ENCODE data around the gene TMEM184B.

The TMEM184B gene

DNA sequence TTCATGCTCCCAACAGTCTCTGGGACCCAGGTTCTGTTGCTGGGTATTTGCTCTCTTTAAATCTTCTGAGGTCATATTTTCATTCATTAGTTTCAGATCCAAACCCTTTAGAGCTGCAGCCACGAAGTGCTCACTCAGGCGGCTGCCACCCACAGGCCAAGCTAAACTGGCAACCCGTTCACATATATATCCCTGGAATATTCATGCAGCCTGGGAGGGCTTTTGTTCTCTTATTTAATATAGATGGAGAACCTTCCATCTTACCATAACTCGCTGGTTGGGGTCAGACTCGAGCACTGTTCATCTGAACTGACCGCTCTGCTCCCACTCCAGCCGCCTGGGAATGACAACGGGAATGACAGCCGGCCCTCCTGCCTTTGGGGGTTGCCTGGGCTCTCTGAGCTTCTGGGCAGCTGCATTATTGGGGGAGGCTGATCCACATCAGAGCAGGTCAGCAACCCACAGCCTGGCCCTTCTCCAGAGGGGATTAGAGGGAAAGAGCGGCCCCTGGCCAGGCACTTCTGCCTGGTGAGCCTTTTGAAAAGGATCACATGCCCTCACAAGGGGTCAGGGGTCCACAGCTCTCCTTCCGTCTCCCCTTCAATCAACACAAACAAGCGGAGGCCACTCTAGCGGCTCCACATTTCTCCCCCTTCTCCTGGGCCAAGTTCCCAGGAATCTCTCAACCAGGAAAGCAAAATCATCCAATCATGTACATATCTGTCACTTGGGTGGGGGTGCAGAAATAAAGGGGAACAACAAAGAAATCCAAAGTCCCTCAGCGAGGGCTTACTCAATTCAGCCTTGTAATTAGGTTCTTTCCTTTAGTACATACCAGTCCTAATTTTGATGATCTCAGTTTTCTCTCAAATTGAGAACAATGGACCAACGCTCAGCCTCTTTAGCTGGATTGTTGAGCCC lies 11.8 kb downstream of the TMEM184B start:
- Mint-ChIP-seq H3K27me3 (no peaks in the 10 kb centered on the region), H3K9me3 (no peaks in the 10 kb centered on the region), H3K4me1 (ENCODE audit: low read depth in 2 of 2) (peaks cover 36 to 38% of the 10 kb centered on the region in 2 donors), H3K4me3 (peak overlapping the region; percentile 13 to 57), H3K27ac (peak overlapping the region; percentile 45 to 91), H3K36me3 (ENCODE audit: insufficient read depth) (peaks cover 26% of the 10 kb centered on the region)
- DNase-seq (no peak), ATAC-seq (replicated peaks) (peak; percentile 17)

- Mint-ChIP-seq H3K4me1 (ENCODE audit: low read depth in 2 of 2) (peaks cover 30 to 31% of the 10 kb centered on the region in 2 donors), H3K4me3 (no peak overlapping the region), H3K9me3 (no peaks in the 10 kb centered on the region), H3K27me3 (no peaks in the 10 kb centered on the region), H3K27ac (peak overlapping the region in 1 of 2 donors; percentile 91), H3K36me3 (ENCODE audit: insufficient read depth) (peaks cover 29% of the 10 kb centered on the region)
- no peak for DNase-seq
- ATAC-seq (replicated peaks): no peak
Measured at GRCh38 chr22:38259370-38259769, 13.4 kb downstream of the TMEM184B start.

GRCh38 chr22:38258895-38259294 lies 13.9 kb downstream of the TMEM184B start:
- no peak overlapping the region for H3K4me3 Mint-ChIP-seq

DNA sequence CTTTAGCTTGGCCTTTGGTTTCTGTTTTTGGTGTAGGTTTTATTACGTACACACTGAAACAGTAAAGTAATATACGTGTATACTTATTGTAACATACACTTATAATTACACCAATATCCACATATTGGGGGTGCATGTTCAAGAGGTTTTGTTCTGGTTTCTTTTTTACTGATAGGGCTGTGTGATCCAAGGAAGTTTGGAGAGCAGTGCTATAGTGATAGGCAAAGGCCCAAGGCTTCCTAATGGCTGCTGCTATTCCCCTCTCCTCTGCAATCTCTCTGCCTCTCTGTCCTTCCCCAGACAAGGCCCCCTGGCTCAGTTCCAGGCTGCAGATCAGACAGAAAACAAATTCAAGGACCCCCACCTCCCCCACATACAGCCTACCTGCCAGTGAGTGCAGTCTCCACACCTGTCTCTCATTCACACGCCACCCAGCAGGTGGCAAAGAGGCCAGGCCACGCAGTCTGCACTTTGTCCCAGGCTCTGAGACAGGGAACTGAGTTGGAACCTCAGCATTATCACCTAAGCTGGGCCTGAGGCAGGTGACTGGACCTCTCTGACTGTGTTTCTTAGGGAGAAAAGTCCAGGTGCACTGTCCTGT lies 15.1 kb downstream of the TMEM184B start:
- ATAC-seq (replicated peaks) (no peak), DNase-seq (no peak)
- H3K36me3 Mint-ChIP-seq (ENCODE audit: insufficient read depth): peaks cover 26% of the 10 kb centered on the region
- no peaks in the 10 kb centered on the region for H3K9me3 Mint-ChIP-seq
- H3K27ac Mint-ChIP-seq: peak overlapping the region in 1 of 2 donors; percentile 46
- H3K4me3 Mint-ChIP-seq: no peak overlapping the region
- H3K27me3 Mint-ChIP-seq: no peaks in the 10 kb centered on the region
- peaks cover 26 to 27% of the 10 kb centered on the region in 2 donors for H3K4me1 Mint-ChIP-seq (ENCODE audit: low read depth in 2 of 2)

More at GRCh38 chr22:38258895-38259294, 13.9 kb downstream of the TMEM184B start:
- H3K27ac Mint-ChIP-seq: peak overlapping the region; percentile 46 to 91
- ATAC-seq (replicated peaks): no peak
- H3K27me3 Mint-ChIP-seq: no peaks in the 10 kb centered on the region
- H3K36me3 Mint-ChIP-seq (ENCODE audit: insufficient read depth): peaks cover 29% of the 10 kb centered on the region
- peaks cover 30 to 31% of the 10 kb centered on the region in 2 donors for H3K4me1 Mint-ChIP-seq (ENCODE audit: low read depth in 2 of 2)
- no peaks in the 10 kb centered on the region for H3K9me3 Mint-ChIP-seq
- no peak for DNase-seq

DNA sequence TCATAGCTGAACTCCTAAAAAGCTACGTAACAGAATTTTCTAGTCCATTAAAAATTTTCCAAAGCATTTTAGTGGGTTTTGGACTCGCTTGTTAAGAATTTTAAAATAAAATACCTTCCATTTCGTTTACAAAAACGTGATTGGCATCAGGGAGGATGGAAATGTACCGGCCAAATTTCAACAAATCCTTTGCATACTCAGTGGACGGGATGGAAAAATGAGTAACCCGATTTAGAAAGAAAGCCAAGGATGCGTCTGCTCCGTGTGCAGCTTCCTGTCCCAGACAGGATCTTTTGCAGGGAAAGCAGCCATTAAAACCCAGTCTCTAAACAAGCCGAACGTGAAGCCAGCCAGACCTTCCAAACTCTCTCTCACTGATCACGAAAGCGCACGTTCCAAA lies 15.6 kb downstream of the TMEM184B start:
- DNase-seq (no peak), ATAC-seq (replicated peaks) (no peak)
- H3K9me3 Mint-ChIP-seq: no peaks in the 10 kb centered on the region
- no peak overlapping the region for H3K4me3 Mint-ChIP-seq
- peaks cover 26% of the 10 kb centered on the region for H3K36me3 Mint-ChIP-seq (ENCODE audit: insufficient read depth)
- no peak overlapping the region for H3K27ac Mint-ChIP-seq
- peaks cover 22 to 27% of the 10 kb centered on the region in 2 donors for H3K4me1 Mint-ChIP-seq (ENCODE audit: low read depth in 2 of 2)
- no peaks in the 10 kb centered on the region for H3K27me3 Mint-ChIP-seq

DNA sequence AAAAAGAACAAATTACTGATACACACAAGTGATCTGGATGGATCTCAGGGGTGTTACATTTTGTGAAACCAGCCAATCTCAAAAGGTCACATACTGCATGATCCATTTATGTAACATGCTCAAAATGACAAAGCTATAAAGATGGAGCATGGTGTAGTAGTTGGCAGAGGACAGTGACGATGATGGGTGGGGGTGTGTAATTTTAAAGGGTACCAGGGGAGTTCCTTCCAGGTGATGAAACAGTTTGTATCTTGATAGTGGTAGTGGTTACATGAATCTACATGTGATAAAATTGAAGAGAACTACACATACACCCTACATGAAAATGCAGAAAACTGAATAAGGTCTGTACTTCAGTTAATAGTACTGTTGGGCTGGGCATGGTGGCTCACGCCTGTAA lies 17.1 kb downstream of the TMEM184B start:
- peaks cover 17% of the 10 kb centered on the region for H3K36me3 Mint-ChIP-seq (ENCODE audit: insufficient read depth)
- ATAC-seq (replicated peaks): no peak
- H3K4me3 Mint-ChIP-seq: no peak overlapping the region
- peaks cover 13 to 16% of the 10 kb centered on the region in 2 donors for H3K4me1 Mint-ChIP-seq (ENCODE audit: low read depth in 2 of 2)
- H3K27ac Mint-ChIP-seq: no peak overlapping the region
- DNase-seq: no peak
- H3K27me3 Mint-ChIP-seq: no peaks in the 10 kb centered on the region
- H3K9me3 Mint-ChIP-seq: no peaks in the 10 kb centered on the region

DNA sequence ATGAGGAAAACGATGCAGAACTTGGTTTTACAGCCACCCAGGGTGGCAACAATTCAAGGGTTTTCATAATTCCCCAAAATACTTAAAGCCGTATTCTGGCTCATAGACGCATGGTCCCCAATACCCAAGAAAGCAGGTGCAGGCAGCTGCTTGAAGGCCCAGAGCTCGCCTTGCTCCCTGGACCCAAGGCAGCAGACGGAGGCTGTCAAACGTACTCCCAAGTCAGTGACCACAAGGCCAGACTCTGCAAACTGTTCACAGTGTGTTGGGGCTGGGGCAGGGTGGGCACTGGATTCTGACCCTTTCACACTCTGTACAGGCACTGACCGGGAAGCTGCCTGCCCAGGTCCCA lies 21.5 kb downstream of the TMEM184B start:
- Mint-ChIP-seq H3K36me3 (ENCODE audit: insufficient read depth) (peaks cover 4% of the 10 kb centered on the region), H3K4me1 (ENCODE audit: low read depth in 2 of 2) (peaks cover 4 to 12% of the 10 kb centered on the region in 2 donors), H3K27me3 (no peaks in the 10 kb centered on the region), H3K9me3 (peaks cover 0 to 2% of the 10 kb centered on the region in 2 donors), H3K27ac (no peak overlapping the region), H3K4me3 (no peak overlapping the region)
- DNase-seq (no peak), ATAC-seq (replicated peaks) (no peak)

GRCh38 chr22:38250643-38251340 lies 22.0 kb downstream of the TMEM184B start:
- Mint-ChIP-seq H3K36me3 (ENCODE audit: insufficient read depth) (peaks cover under 1% of the 10 kb centered on the region), H3K4me3 (no peak overlapping the region), H3K27me3 (no peaks in the 10 kb centered on the region), H3K27ac (no peak overlapping the region), H3K9me3 (peaks cover 0 to 2% of the 10 kb centered on the region in 2 donors), H3K4me1 (ENCODE audit: low read depth in 2 of 2) (peaks cover 4 to 12% of the 10 kb centered on the region in 2 donors)
- no peak for DNase-seq
- ATAC-seq (replicated peaks): no peak

DNA sequence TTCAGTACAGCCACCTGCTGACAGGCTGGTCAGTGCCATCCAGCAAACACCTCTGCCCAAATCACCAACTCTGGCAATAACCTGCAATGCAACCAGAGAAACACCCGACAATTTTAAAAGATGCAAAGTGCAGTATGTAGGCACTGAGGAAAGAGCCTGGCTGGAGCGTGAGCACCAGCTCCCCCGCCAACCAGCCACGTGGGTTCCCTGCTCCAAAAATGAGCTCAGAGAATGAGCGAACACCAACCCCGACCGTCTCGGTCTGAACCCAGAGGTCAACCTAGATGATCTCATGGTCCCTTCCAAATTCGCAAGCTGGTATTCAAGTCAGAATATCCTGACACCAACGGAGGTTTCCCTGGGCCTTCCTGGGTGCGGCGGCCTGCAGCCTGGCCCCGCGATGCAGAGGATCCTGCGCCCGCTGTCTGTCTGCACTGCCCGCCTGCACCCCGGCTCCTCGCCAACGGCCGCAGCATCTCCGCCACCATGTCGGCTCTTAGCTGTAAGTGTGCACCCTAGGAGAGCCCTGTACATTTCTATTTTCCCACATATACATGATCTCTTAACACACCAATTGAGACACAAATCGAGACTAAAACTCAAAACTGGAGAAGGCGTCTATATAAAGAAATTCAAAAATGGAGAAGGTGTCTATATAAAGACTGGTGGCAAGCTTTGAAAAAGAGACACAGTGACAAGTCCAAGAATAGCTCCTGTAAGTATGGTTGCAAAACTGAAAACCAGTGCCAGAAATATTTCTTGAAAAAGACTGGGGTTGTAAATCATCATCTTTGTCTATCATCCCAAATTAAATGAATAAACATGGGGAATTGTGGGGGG lies 22.8 kb downstream of the TMEM184B start:
- Mint-ChIP-seq H3K36me3 (ENCODE audit: insufficient read depth) (peaks cover under 1% of the 10 kb centered on the region), H3K4me3 (no peak overlapping the region), H3K27ac (no peak overlapping the region), H3K27me3 (no peaks in the 10 kb centered on the region), H3K4me1 (ENCODE audit: low read depth in 2 of 2) (peaks cover 4 to 12% of the 10 kb centered on the region in 2 donors), H3K9me3 (peaks cover 0 to 2% of the 10 kb centered on the region in 2 donors)
- no peak for DNase-seq
- ATAC-seq (replicated peaks): no peak

DNA sequence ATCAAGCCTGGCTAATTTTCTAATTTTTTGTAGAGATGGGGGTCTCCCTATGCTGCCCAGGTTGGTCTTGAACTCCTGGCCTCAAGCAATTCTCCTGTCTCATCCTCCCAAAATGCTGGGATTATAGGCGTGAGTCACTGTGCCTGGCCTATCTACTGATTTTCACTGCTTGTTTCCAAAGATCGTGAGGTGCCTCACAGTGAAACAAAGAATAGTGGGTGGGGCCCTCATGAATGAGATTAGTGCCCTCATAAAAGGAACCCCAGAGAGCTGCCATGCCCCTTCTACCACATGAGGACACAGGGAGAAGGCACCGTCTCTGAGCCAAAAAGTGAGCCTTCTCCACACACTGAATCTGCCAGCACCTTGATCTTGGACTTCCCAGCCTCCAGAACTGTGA lies 23.5 kb downstream of the TMEM184B start:
- peaks cover 4 to 12% of the 10 kb centered on the region in 2 donors for H3K4me1 Mint-ChIP-seq (ENCODE audit: low read depth in 2 of 2)
- H3K27me3 Mint-ChIP-seq: no peaks in the 10 kb centered on the region
- peaks cover 0 to 2% of the 10 kb centered on the region in 2 donors for H3K9me3 Mint-ChIP-seq
- no peak for ATAC-seq (replicated peaks)
- no peak overlapping the region for H3K27ac Mint-ChIP-seq
- peaks cover 5% of the 10 kb centered on the region for H3K36me3 Mint-ChIP-seq (ENCODE audit: insufficient read depth)
- H3K4me3 Mint-ChIP-seq: no peak overlapping the region
- DNase-seq: no peak

DNA sequence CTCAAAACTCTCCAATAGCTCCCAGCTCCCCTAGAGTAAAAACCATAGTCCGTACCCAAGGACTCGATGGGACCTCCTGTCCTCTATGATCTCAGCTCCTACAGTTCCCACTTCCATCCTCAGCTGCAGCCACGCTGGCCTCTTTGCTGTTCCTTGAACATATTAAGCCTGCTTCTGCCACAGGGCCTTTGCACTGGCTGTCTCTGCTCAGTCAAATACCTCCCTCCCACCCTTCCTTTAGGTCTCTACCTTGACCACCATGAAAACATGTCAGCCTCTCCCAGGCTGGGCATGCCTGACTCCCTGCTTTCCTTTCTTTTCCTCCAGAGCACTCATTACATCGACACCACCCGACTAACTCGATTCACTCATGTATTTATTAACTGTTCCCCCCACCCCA lies 24.5 kb downstream of the TMEM184B start:
- no peak for ATAC-seq (replicated peaks)
- peak overlapping the region in 1 of 2 donors; percentile 59 for H3K27ac Mint-ChIP-seq
- H3K36me3 Mint-ChIP-seq (ENCODE audit: insufficient read depth): peaks cover 10% of the 10 kb centered on the region
- no peaks in the 10 kb centered on the region for H3K27me3 Mint-ChIP-seq
- peaks cover 7 to 12% of the 10 kb centered on the region in 2 donors for H3K4me1 Mint-ChIP-seq (ENCODE audit: low read depth in 2 of 2)
- no peak overlapping the region for H3K4me3 Mint-ChIP-seq
- peaks cover 0 to 2% of the 10 kb centered on the region in 2 donors for H3K9me3 Mint-ChIP-seq
- no peak for DNase-seq

GRCh38 chr22:38247713-38248112 lies 25.1 kb downstream of the TMEM184B start:
- ATAC-seq (replicated peaks) (no peak), DNase-seq (no peak)
- Mint-ChIP-seq H3K4me1 (ENCODE audit: low read depth in 2 of 2) (peaks cover 7 to 12% of the 10 kb centered on the region in 2 donors), H3K9me3 (peaks cover 0 to 2% of the 10 kb centered on the region in 2 donors), H3K27me3 (no peaks in the 10 kb centered on the region), H3K4me3 (no peak overlapping the region), H3K27ac (peak overlapping the region in 1 of 2 donors; percentile 59), H3K36me3 (ENCODE audit: insufficient read depth) (peaks cover 12% of the 10 kb centered on the region)

DNA sequence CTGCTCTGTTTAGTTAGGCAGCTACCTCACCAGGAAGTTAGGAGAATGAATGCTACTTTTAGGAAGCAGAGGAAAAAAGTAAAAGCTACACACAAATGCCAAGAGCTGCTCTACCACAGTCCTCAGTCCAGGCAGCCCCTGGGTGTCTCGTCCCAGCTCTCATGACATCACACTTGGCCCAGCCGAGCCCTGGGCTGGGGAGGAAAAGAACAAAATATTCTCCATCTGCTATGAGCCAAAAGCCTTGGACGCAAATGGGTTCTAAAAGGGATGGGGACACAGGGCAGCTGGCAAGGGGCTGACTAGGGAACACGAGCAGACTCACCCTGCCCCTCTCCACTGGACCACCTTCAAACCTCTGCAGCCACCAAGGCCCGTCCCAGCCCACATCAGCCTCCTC lies 26.1 kb downstream of the TMEM184B start:
- Mint-ChIP-seq H3K27me3 (no peaks in the 10 kb centered on the region), H3K27ac (no peak overlapping the region), H3K4me3 (no peak overlapping the region), H3K36me3 (ENCODE audit: insufficient read depth) (peaks cover 12% of the 10 kb centered on the region), H3K9me3 (peaks cover 0 to 2% of the 10 kb centered on the region in 2 donors), H3K4me1 (ENCODE audit: low read depth in 2 of 2) (peaks cover 5 to 12% of the 10 kb centered on the region in 2 donors)
- DNase-seq (no peak), ATAC-seq (replicated peaks) (no peak)
